Mesenchymal stem cell (in vitro differentiated cells and primary cell): ENCODE data around the gene RABEP1.

Source experiments
- DNase-seq: peaks from one replicate; pipeline ENCODE4 v3.0.0-alpha.2; 2013
- H2AFZ ChIP-seq: one replicate; pipeline ENCODE4 v1.6.1; 2013; ENCODE audit warnings: low read depth, mild to moderate bottlenecking, control low read depth, inconsistent platforms, low read length, moderate library complexity
- H2AK5ac ChIP-seq: 2 replicates; pipeline ENCODE4 v1.6.1; 2013; ENCODE audit warnings: low read length, moderate library complexity, mild to moderate bottlenecking, inconsistent platforms; ENCODE audit not compliant: severe bottlenecking
- H2BK120ac ChIP-seq: one replicate; pipeline ENCODE4 v1.6.1; 2013; ENCODE audit warnings: low read depth, mild to moderate bottlenecking, inconsistent platforms, low read length, moderate library complexity
- H2BK12ac ChIP-seq, 2 experiments: one replicate each; pipeline ENCODE4 v1.6.1; 2013; ENCODE audit warnings: inconsistent platforms in 2 of 2, low read length in 2 of 2, mild to moderate bottlenecking in 2 of 2, moderate library complexity in 2 of 2, control low read depth in 1 of 2
- H2BK15ac ChIP-seq: one replicate; pipeline ENCODE4 v1.6.1; 2013; ENCODE audit warnings: mild to moderate bottlenecking, low read depth, inconsistent platforms; ENCODE audit not compliant: poor library complexity, severe bottlenecking
- H2BK5ac ChIP-seq: 2 replicates; pipeline ENCODE4 v1.6.1; 2013; ENCODE audit warnings: low read depth, mild to moderate bottlenecking, low read length, control low read depth, inconsistent platforms; ENCODE audit not compliant: poor library complexity, severe bottlenecking
- H3K14ac ChIP-seq, 2 experiments: one replicate each; pipeline ENCODE4 v1.6.1; 2013; ENCODE audit warnings: inconsistent platforms in 2 of 2, low read length in 2 of 2, control low read depth in 1 of 2, mild to moderate bottlenecking in 1 of 2, moderate library complexity in 1 of 2
- H3K18ac ChIP-seq, 2 experiments: one replicate each; pipeline ENCODE4 v1.6.1; 2013; ENCODE audit warnings: inconsistent platforms in 2 of 2, low read length in 2 of 2, control low read depth in 1 of 2, low read depth in 1 of 2, mild to moderate bottlenecking in 1 of 2
- H3K23ac ChIP-seq, 2 experiments: one replicate each; pipeline ENCODE4 v1.6.1; 2013; ENCODE audit warnings: inconsistent platforms in 2 of 2, low read length in 2 of 2, mild to moderate bottlenecking in 2 of 2, moderate library complexity in 2 of 2, control low read depth in 1 of 2
- H3K27ac ChIP-seq: 2 replicates; pipeline ENCODE4 v1.5.1; 2013; ENCODE audit warnings: mild to moderate bottlenecking, moderate library complexity, low read length, control low read depth, inconsistent platforms; ENCODE audit not compliant: poor library complexity, severe bottlenecking
- H3K27me3 ChIP-seq, 2 experiments: 2 replicates each; pipeline versions ENCODE4 v1.6.1 to v1.7.0; 2013; ENCODE audit warnings: low read length in 2 of 2, mild to moderate bottlenecking in 2 of 2, moderate library complexity in 2 of 2, control low read depth in 1 of 2, inconsistent platforms in 1 of 2; ENCODE audit not compliant: control insufficient read depth in 1 of 2, insufficient read depth in 1 of 2
- H3K36me3 ChIP-seq, 2 experiments: 2 replicates each; pipeline versions ENCODE4 v1.6.1 to v1.7.0; 2013; ENCODE audit warnings: low read length in 2 of 2, control low read depth in 1 of 2, inconsistent platforms in 1 of 2, low read depth in 1 of 2, mild to moderate bottlenecking in 1 of 2; ENCODE audit not compliant: insufficient read depth in 2 of 2, control insufficient read depth in 1 of 2
- H3K4ac ChIP-seq, 2 experiments: one replicate each; pipeline ENCODE4 v1.6.1; 2013; ENCODE audit warnings: inconsistent platforms in 2 of 2, low read length in 2 of 2, mild to moderate bottlenecking in 2 of 2, moderate library complexity in 2 of 2, control low read depth in 1 of 2, low read depth in 1 of 2
- H3K4me1 ChIP-seq: 2 replicates; pipeline ENCODE4 v1.6.1; 2013; ENCODE audit warnings: low read depth, low read length, control low read depth; ENCODE audit not compliant: control insufficient read depth, insufficient read depth
- H3K4me2 ChIP-seq: 2 replicates; pipeline ENCODE4 v1.6.1; 2013; ENCODE audit warnings: low read length, mild to moderate bottlenecking, inconsistent platforms; ENCODE audit not compliant: poor library complexity, severe bottlenecking
- H3K4me3 ChIP-seq, 2 experiments: 2 replicates each; pipeline versions ENCODE4 v1.5.1 to v1.7.0; 2013; ENCODE audit warnings: low read length in 2 of 2, mild to moderate bottlenecking in 2 of 2, control low read depth in 1 of 2, low read depth in 1 of 2; ENCODE audit not compliant: insufficient read depth in 1 of 2
- H3K79me1 ChIP-seq: replicated peaks from 2 replicates; pipeline ENCODE4 v1.6.1; 2013; ENCODE audit warnings: mild to moderate bottlenecking, control low read depth, low read length, inconsistent platforms; ENCODE audit not compliant: poor library complexity, severe bottlenecking
- H3K9ac ChIP-seq: 2 replicates; pipeline ENCODE4 v1.7.0; 2013; ENCODE audit warnings: mild to moderate bottlenecking, low read length, moderate library complexity
- H3K9me3 ChIP-seq: 2 replicates; pipeline ENCODE4 v1.7.0; 2013; ENCODE audit warnings: mild to moderate bottlenecking, low read length; ENCODE audit not compliant: control insufficient read depth
- H4K8ac ChIP-seq: one replicate; pipeline ENCODE4 v1.6.1; 2013; ENCODE audit warnings: inconsistent platforms, mild to moderate bottlenecking, low read length, moderate library complexity
- H4K91ac ChIP-seq: one replicate; pipeline ENCODE4 v1.6.1; 2013; ENCODE audit warnings: mild to moderate bottlenecking, low read length, inconsistent platforms
- WGBS: methylation state at CpG from one replicate; pipeline ENCODE4 v1.1.7; 2013; ENCODE audit warnings: mixed read lengths; 5-methylcytosine and 5-hydroxymethylcytosine counted together

RABEP1 gene

GRCh38 chr17:5304636-5305035, 22.6 kb downstream of the RABEP1 start:
- no peak overlapping the region for H4K91ac ChIP-seq
- no peaks in the 10 kb centered on the region for H3K27me3 ChIP-seq
- H3K18ac ChIP-seq, result no peak overlapping the region
- no peak overlapping the region for H3K14ac ChIP-seq
- peak overlapping the region; percentile 17 for H3K9ac ChIP-seq
- 100% methylated on average over 1 of the region's 1 CpG for WGBS
- no peaks in the 10 kb centered on the region for H3K9me3 ChIP-seq
- H2BK15ac ChIP-seq, result no peak overlapping the region
- no peak overlapping the region for H2BK5ac ChIP-seq
- H2BK120ac ChIP-seq, result no peak overlapping the region
- H3K23ac ChIP-seq, result no peak overlapping the region
- H3K4ac ChIP-seq, result no peak overlapping the region
- no peak overlapping the region for H2AFZ ChIP-seq
- H3K4me1 ChIP-seq, result peaks cover 2% of the 10 kb centered on the region
- no peak overlapping the region for H2BK12ac ChIP-seq
- no peak overlapping the region for H2AK5ac ChIP-seq
- no peak overlapping the region for H3K4me3 ChIP-seq
- DNase-seq, result no peak
- no peak overlapping the region for H3K27ac ChIP-seq
- H3K36me3 ChIP-seq, result peaks cover 3 to 8% of the 10 kb centered on the region in 2 experiments
- H3K79me1 ChIP-seq, result peaks cover 19% of the 10 kb centered on the region
- no peak overlapping the region for H3K4me2 ChIP-seq
- H4K8ac ChIP-seq, result no peak overlapping the region

GRCh38 chr17:5309851-5310250, 27.8 kb downstream of the RABEP1 start:
- no peak overlapping the region for H3K4me3 ChIP-seq
- no peak overlapping the region for H3K4me2 ChIP-seq
- peaks cover 10 to 38% of the 10 kb centered on the region in 2 experiments for H3K36me3 ChIP-seq
- H3K79me1 ChIP-seq, result peaks cover 17% of the 10 kb centered on the region
- no peak overlapping the region for H3K9ac ChIP-seq
- H4K91ac ChIP-seq, result no peak overlapping the region
- no peak overlapping the region for H2AK5ac ChIP-seq
- no peaks in the 10 kb centered on the region for H3K27me3 ChIP-seq
- no peak for DNase-seq
- H2BK12ac ChIP-seq, result no peak overlapping the region
- H3K18ac ChIP-seq, result no peak overlapping the region
- H3K23ac ChIP-seq, result no peak overlapping the region
- H2BK15ac ChIP-seq, result no peak overlapping the region
- no peak overlapping the region for H3K14ac ChIP-seq
- no peak overlapping the region for H2BK120ac ChIP-seq
- H4K8ac ChIP-seq, result no peak overlapping the region
- H2BK5ac ChIP-seq, result no peak overlapping the region
- H3K4ac ChIP-seq, result no peak overlapping the region
- H2AFZ ChIP-seq, result no peak overlapping the region
- peaks cover 2% of the 10 kb centered on the region for H3K4me1 ChIP-seq
- no peak overlapping the region for H3K27ac ChIP-seq
- no peaks in the 10 kb centered on the region for H3K9me3 ChIP-seq

- no peak overlapping the region for H3K4ac ChIP-seq
- H3K4me2 ChIP-seq, result no peak overlapping the region
- peaks cover 13% of the 10 kb centered on the region for H3K9me3 ChIP-seq
- peaks cover 3% of the 10 kb centered on the region for H3K4me1 ChIP-seq
- DNase-seq, result no peak
- no peak overlapping the region for H2AFZ ChIP-seq
- H2BK5ac ChIP-seq, result no peak overlapping the region
- no peak overlapping the region for H3K23ac ChIP-seq
- no peak overlapping the region for H3K9ac ChIP-seq
- no peak overlapping the region for H3K27ac ChIP-seq
- no peak overlapping the region for H3K4me3 ChIP-seq
- 98% methylated on average over 4 of the region's 4 CpGs for WGBS
- peaks cover 9 to 32% of the 10 kb centered on the region in 2 experiments for H3K36me3 ChIP-seq
- no peak overlapping the region for H4K91ac ChIP-seq
- no peak overlapping the region for H3K18ac ChIP-seq
- no peaks in the 10 kb centered on the region for H3K27me3 ChIP-seq
- no peak overlapping the region for H4K8ac ChIP-seq
- no peak overlapping the region for H2BK15ac ChIP-seq
- H2BK120ac ChIP-seq, result no peak overlapping the region
- no peak overlapping the region for H2AK5ac ChIP-seq
- H2BK12ac ChIP-seq, result no peak overlapping the region
- H3K79me1 ChIP-seq, result peaks cover 17% of the 10 kb centered on the region
- no peak overlapping the region for H3K14ac ChIP-seq
Measured at GRCh38 chr17:5325851-5326250, 43.8 kb downstream of the RABEP1 start.

- no peak overlapping the region for H3K18ac ChIP-seq
- H2AFZ ChIP-seq, result no peak overlapping the region
- H3K9me3 ChIP-seq, result no peaks in the 10 kb centered on the region
- no peak overlapping the region for H2BK5ac ChIP-seq
- no peak overlapping the region for H3K4ac ChIP-seq
- peak; percentile 39 for DNase-seq
- H3K27me3 ChIP-seq, result no peaks in the 10 kb centered on the region
- H3K36me3 ChIP-seq, result peaks cover 4 to 33% of the 10 kb centered on the region in 2 experiments
- H3K9ac ChIP-seq, result no peak overlapping the region
- H4K8ac ChIP-seq, result no peak overlapping the region
- no peak overlapping the region for H4K91ac ChIP-seq
- no peak overlapping the region for H3K27ac ChIP-seq
- H2BK15ac ChIP-seq, result no peak overlapping the region
- WGBS, result 58% methylated on average over 1 of the region's 2 CpGs
- peaks cover 12% of the 10 kb centered on the region for H3K79me1 ChIP-seq
- H3K4me3 ChIP-seq, result no peak overlapping the region
- no peak overlapping the region for H3K4me2 ChIP-seq
- no peak overlapping the region for H3K23ac ChIP-seq
- no peak overlapping the region for H3K14ac ChIP-seq
- H3K4me1 ChIP-seq, result peaks cover 3% of the 10 kb centered on the region
- no peak overlapping the region for H2BK120ac ChIP-seq
- H2BK12ac ChIP-seq, result no peak overlapping the region
- H2AK5ac ChIP-seq, result no peak overlapping the region
Measured at GRCh38 chr17:5329784-5330557, 47.9 kb downstream of the RABEP1 start.
